ENCODE data around the gene ALAS1.

GRCh38 chr3:52228266-52228665 lies 30.3 kb downstream of the ALAS1 start:
- TF ChIP-seq GATA2 (IDR thresholded peaks at IDR 0.05; ENCODE audit: insufficient read depth, insufficient read length, low read depth, low read length) = no peak
- no peak for TF ChIP-seq JUN (IDR thresholded peaks at IDR 0.05; ENCODE audit: borderline replicate concordance, insufficient read depth, insufficient read length, low read depth)
- TF ChIP-seq POLR2A (IDR thresholded peaks at IDR 0.05; ENCODE audit: low read depth, low read length) = no peak
- no peak for TF ChIP-seq MYC (IDR thresholded peaks at IDR 0.05; ENCODE audit: low read depth, low read length)
- no peak for TF ChIP-seq CTCF (IDR thresholded peaks at IDR 0.05; ENCODE audit: extremely low read depth in 1 of 2, insufficient read depth in 1 of 2, low read depth in 1 of 2, low read length in 2 of 2)
- no peak for TF ChIP-seq POLR2AphosphoS5 (IDR thresholded peaks at IDR 0.05; ENCODE audit: insufficient read depth, low read depth, low read length)
